GM12878 (cell line): Measurements from ENCODE around the gene SNRPD2.

Experiments used
- EP300 ChIP-seq, 2 experiments: fragments of 150-350 bp in 1 of 2; IDR thresholded peaks; 2 replicates each; pipeline ENCODE4 v1.6.1; 2011 to 2012; ENCODE audit warnings: low read depth in 2 of 2, low read length in 2 of 2, borderline replicate concordance in 1 of 2, improper control_type of control experiment in 1 of 2, inconsistent platforms in 1 of 2; ENCODE audit not compliant: control insufficient read depth in 1 of 2
- FOXM1 ChIP-seq: IDR thresholded peaks from 2 replicates; pipeline ENCODE4 v1.6.1; 2012; ENCODE audit warnings: low read depth, mild to moderate bottlenecking, inconsistent platforms, low read length, moderate library complexity
- JUNB ChIP-seq: IDR thresholded peaks from 2 replicates; pipeline ENCODE4 v1.6.1; 2016; ENCODE audit warnings: antibody characterized with exemption, mild to moderate bottlenecking
- MAX ChIP-seq: IDR thresholded peaks from 2 replicates; pipeline ENCODE4 v1.6.1; 2012; ENCODE audit warnings: low read depth, low read length, improper control_type of control experiment
- PAX8 ChIP-seq: fragments of 450-650 bp; IDR thresholded peaks from 2 replicates; pipeline ENCODE4 v1.6.1; 2017; ENCODE audit warnings: mild to moderate bottlenecking, moderate library complexity
- SIX5 ChIP-seq: IDR thresholded peaks from 2 replicates; pipeline ENCODE4 v1.6.1; 2011; ENCODE audit warnings: mild to moderate bottlenecking, low read depth, low read length, moderate library complexity; ENCODE audit not compliant: severe bottlenecking
- SREBF2 ChIP-seq: IDR thresholded peaks from 2 replicates; pipeline ENCODE4 v1.6.1; 2012; ENCODE audit warnings: mild to moderate bottlenecking, low read length
- TARDBP ChIP-seq: IDR thresholded peaks from 2 replicates; pipeline ENCODE4 v1.6.1; 2016; ENCODE audit warnings: borderline replicate concordance
- USF1 ChIP-seq: IDR thresholded peaks from 2 replicates; pipeline ENCODE4 v1.6.1; 2011; ENCODE audit warnings: borderline replicate concordance, low read depth, mild to moderate bottlenecking, moderate library complexity, mixed read lengths, low read length; ENCODE audit not compliant: insufficient read depth; ENCODE audit errors: extremely low read length
- ZBTB4 ChIP-seq: fragments of 450-650 bp; formaldehyde crosslinking; IDR thresholded peaks from 2 replicates; pipeline ENCODE4 v1.4.0; 2022; ENCODE audit warnings: mild to moderate bottlenecking, moderate library complexity
- ZNF274 ChIP-seq: IDR thresholded peaks from one replicate; pipeline ENCODE4 v1.8.0; 2011; ENCODE audit not compliant: insufficient read length, insufficient read depth
- ZSCAN29 ChIP-seq: fragments of 450-650 bp; IDR thresholded peaks from 2 replicates; pipeline ENCODE4 v1.6.1; 2017; ENCODE audit warnings: mild to moderate bottlenecking, moderate library complexity
- TF ChIP-seq, protein P1 (sequence below), 3 experiments: IDR thresholded peaks in 2 of 3; conservative IDR thresholded peaks in 1 of 3; 2 replicates each; pipeline ENCODE4 v1.5.1; 2011; ENCODE audit warnings: low read depth in 3 of 3, low read length in 3 of 3, mild to moderate bottlenecking in 3 of 3, control low read depth in 2 of 3, moderate library complexity in 2 of 3, inconsistent platforms in 1 of 3, mixed read lengths in 1 of 3; ENCODE audit not compliant: control insufficient read depth in 2 of 3, insufficient read depth in 1 of 3; ENCODE audit errors: extremely low read depth in 1 of 3
- TF ChIP-seq, protein P2 (sequence below): IDR thresholded peaks from 2 replicates; pipeline ENCODE4 v1.6.1; 2011; ENCODE audit warnings: low read depth, low read length, improper control_type of control experiment, borderline replicate concordance

- no peak for TF ChIP-seq ZBTB4 (CRISPR knock-in tag)
- TF ChIP-seq, protein P1, sequence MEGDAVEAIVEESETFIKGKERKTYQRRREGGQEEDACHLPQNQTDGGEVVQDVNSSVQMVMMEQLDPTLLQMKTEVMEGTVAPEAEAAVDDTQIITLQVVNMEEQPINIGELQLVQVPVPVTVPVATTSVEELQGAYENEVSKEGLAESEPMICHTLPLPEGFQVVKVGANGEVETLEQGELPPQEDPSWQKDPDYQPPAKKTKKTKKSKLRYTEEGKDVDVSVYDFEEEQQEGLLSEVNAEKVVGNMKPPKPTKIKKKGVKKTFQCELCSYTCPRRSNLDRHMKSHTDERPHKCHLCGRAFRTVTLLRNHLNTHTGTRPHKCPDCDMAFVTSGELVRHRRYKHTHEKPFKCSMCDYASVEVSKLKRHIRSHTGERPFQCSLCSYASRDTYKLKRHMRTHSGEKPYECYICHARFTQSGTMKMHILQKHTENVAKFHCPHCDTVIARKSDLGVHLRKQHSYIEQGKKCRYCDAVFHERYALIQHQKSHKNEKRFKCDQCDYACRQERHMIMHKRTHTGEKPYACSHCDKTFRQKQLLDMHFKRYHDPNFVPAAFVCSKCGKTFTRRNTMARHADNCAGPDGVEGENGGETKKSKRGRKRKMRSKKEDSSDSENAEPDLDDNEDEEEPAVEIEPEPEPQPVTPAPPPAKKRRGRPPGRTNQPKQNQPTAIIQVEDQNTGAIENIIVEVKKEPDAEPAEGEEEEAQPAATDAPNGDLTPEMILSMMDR (IDR thresholded peaks at IDR 0.05 in 2 of 3, conservative IDR thresholded peaks at IDR 0.05 in 1 of 3; ENCODE audit: control insufficient read depth in 2 of 3, extremely low read depth in 1 of 3, insufficient read depth in 1 of 3, low read depth in 3 of 3, low read length in 3 of 3), result no peak
- no peak for TF ChIP-seq ZSCAN29
- no peak for TF ChIP-seq SIX5
- no peak for TF ChIP-seq SREBF2
- TF ChIP-seq EP300 (IDR thresholded peaks at IDR 0.05; ENCODE audit: borderline replicate concordance in 1 of 2, control insufficient read depth in 1 of 2, low read depth in 2 of 2, low read length in 2 of 2), result no peak
- TF ChIP-seq ZNF274, result no peak
- no peak for TF ChIP-seq TARDBP
- no peak for TF ChIP-seq FOXM1
- TF ChIP-seq, protein P2, sequence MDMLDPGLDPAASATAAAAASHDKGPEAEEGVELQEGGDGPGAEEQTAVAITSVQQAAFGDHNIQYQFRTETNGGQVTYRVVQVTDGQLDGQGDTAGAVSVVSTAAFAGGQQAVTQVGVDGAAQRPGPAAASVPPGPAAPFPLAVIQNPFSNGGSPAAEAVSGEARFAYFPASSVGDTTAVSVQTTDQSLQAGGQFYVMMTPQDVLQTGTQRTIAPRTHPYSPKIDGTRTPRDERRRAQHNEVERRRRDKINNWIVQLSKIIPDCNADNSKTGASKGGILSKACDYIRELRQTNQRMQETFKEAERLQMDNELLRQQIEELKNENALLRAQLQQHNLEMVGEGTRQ, result no peak
- no peak for TF ChIP-seq JUNB
- TF ChIP-seq USF1, result no peak
- TF ChIP-seq MAX, result no peak
- TF ChIP-seq PAX8, result no peak
Measured at GRCh38 chr19:45650722-45651121, 41.0 kb downstream of the SNRPD2 start.
